ENCODE data around the gene MT4.

DNA sequence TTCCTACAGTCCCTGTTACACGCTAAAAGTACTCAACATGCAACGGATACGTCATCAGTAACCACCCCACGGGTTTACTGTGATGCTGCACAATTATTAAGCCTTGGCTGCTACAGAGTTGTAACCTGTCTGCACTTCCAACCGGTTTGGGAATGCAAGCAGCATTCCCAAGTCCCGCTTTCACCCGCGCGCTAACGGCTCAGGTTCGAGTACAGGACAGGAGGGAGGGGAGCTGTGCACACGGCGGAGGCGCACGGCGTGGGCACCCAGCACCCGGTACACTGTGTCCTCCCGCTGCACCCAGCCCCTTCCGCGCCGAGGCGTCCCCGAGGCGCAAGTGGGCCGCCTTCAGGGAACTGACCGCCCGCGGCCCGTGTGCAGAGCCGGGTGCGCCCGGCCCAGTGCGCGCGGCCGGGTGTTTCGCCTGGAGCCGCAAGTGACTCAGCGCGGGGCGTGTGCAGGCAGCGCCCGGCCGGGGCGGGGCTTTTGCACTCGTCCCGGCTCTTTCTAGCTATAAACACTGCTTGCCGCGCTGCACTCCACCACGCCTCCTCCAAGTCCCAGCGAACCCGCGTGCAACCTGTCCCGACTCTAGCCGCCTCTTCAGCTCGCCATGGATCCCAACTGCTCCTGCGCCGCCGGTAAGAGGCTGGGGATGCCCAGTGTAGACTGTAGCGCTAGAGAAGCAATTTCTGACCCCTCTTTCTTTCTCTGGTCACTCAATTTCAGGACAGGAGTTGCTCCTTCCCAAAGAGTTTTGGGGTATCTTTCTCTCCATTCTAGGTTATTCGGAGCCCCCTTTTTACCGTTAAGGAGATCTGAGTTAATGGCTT is 43.4 kb downstream of the MT4 start, which contains the start of gene MT2A:
- TF ChIP-seq, protein P1, sequence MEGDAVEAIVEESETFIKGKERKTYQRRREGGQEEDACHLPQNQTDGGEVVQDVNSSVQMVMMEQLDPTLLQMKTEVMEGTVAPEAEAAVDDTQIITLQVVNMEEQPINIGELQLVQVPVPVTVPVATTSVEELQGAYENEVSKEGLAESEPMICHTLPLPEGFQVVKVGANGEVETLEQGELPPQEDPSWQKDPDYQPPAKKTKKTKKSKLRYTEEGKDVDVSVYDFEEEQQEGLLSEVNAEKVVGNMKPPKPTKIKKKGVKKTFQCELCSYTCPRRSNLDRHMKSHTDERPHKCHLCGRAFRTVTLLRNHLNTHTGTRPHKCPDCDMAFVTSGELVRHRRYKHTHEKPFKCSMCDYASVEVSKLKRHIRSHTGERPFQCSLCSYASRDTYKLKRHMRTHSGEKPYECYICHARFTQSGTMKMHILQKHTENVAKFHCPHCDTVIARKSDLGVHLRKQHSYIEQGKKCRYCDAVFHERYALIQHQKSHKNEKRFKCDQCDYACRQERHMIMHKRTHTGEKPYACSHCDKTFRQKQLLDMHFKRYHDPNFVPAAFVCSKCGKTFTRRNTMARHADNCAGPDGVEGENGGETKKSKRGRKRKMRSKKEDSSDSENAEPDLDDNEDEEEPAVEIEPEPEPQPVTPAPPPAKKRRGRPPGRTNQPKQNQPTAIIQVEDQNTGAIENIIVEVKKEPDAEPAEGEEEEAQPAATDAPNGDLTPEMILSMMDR (conservative IDR thresholded peaks at IDR 0.05) = no peak
- no peak for TF ChIP-seq ZFX (IDR thresholded peaks at IDR 0.05)
